NT2/D1 (cell line): ENCODE results near the gene CLDN20.

ENCODE experiments used
- SUZ12 ChIP-seq: IDR thresholded peaks from 2 replicates; pipeline ENCODE4 v1.6.1; 2011; ENCODE audit not compliant: insufficient read length, insufficient read depth; ENCODE audit errors: extremely low read depth
- YY1 ChIP-seq: IDR thresholded peaks from 2 replicates; pipeline ENCODE4 v1.6.1; 2011; ENCODE audit not compliant: insufficient read length, insufficient read depth
- ZNF274 ChIP-seq: IDR thresholded peaks from 2 replicates; pipeline ENCODE4 v1.6.1; 2011; ENCODE audit warnings: mild to moderate bottlenecking, low read depth, low read length

- TF ChIP-seq YY1 (no peak), ZNF274 (no peak), SUZ12 (no peak)
Observed at GRCh38 chr6:155264693-155265320, 994 bp downstream of the CLDN20 start.
